ENCODE results near the gene NDE1. TPM values are rescaled to one million over a fixed set of nuclear protein-coding genes. Genes with fewer than 3 reads are reported as not detected.

The NDE1 gene
- total RNA-seq, 4 donors from 2014 or later, result 15.1 to 323 (median 36.1) TPM

DNA sequence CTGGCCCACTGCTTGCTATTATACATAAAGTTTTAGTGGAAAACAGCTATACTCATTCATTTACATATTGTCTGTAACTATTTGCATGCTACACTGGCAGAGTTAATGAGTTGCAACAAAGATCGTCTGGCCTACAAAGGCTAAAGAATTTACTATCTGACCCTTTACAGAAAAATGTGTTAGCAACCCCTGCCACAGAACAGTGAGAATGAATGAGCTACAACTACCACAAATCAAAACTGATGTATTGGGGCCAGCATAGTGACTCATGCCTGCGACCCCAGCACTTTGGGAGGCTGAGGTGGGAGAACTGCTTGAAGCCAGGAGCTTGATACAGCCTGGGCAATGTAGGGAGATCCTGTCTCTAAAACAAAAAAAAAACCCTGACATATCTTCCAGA is 114.1 kb downstream of the NDE1 start:
- Histone ChIP-seq H3K4me3 (no peak overlapping the region), H3K9me3 (no peaks in the 10 kb centered on the region), H3K27ac (peak overlapping the region in 1 of 4 donors; percentile 10), H3K4me1 (no peaks in the 10 kb centered on the region), H3K27me3 (no peaks in the 10 kb centered on the region), H3K36me3 (peaks cover 0 to 5% (median 0%) of the 10 kb centered on the region in 3 donors)
- TF ChIP-seq, protein P1, sequence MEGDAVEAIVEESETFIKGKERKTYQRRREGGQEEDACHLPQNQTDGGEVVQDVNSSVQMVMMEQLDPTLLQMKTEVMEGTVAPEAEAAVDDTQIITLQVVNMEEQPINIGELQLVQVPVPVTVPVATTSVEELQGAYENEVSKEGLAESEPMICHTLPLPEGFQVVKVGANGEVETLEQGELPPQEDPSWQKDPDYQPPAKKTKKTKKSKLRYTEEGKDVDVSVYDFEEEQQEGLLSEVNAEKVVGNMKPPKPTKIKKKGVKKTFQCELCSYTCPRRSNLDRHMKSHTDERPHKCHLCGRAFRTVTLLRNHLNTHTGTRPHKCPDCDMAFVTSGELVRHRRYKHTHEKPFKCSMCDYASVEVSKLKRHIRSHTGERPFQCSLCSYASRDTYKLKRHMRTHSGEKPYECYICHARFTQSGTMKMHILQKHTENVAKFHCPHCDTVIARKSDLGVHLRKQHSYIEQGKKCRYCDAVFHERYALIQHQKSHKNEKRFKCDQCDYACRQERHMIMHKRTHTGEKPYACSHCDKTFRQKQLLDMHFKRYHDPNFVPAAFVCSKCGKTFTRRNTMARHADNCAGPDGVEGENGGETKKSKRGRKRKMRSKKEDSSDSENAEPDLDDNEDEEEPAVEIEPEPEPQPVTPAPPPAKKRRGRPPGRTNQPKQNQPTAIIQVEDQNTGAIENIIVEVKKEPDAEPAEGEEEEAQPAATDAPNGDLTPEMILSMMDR (IDR thresholded peaks at IDR 0.05), result no peak
- TF ChIP-seq POLR2A (IDR thresholded peaks at IDR 0.05), result no peak
- no peak for DNase-seq

DNA sequence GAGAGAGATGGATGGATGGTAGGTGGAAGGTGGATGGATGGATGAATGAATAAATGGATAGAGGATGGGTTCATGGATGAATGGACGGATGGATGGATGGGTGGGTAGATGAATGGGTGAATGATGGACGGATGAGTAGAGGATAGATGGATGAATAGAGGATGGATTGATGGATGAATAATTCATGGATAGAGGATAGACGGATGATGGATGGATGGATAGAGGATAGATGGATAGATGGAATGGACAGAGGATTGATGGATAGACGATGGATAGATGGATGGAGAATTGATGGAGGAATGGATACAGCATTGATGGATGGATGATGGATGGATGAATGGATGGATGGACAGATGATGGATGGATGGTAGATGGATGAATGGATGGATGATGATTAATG is 115.1 kb downstream of the NDE1 start:
- no peak overlapping the region for H3K27ac ChIP-seq
- H3K4me3 ChIP-seq, result no peak overlapping the region
- no peaks in the 10 kb centered on the region for H3K9me3 ChIP-seq
- H3K4me1 ChIP-seq, result no peaks in the 10 kb centered on the region
- peaks cover 0 to 5% (median 0%) of the 10 kb centered on the region in 3 donors for H3K36me3 ChIP-seq
- DNase-seq, result no peak
- TF ChIP-seq POLR2A (IDR thresholded peaks at IDR 0.05), result no peak
- TF ChIP-seq, protein P1 (IDR thresholded peaks at IDR 0.05), result no peak
- no peaks in the 10 kb centered on the region for H3K27me3 ChIP-seq

DNA sequence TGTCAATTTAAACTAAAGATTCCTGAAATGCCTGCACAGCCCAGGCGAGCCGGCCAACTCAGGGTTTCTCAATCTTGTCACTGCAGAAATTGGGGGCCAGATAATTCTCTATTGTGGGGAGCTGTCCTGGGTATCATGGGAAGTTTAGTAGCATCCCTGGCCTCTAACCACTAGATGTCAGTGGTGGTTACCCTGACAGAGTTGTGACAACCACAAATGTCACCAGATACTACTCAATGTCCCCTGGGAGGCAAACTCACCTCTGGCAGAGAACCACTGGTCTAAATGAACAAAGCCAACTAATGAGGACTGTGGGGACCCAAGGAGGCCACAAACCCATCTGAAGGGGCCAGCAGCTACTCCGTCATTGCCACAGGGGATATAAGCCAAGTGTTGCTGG is 115.8 kb downstream of the NDE1 start:
- no peaks in the 10 kb centered on the region for H3K27me3 ChIP-seq
- no peaks in the 10 kb centered on the region for H3K4me1 ChIP-seq
- H3K27ac ChIP-seq, result no peak overlapping the region
- H3K4me3 ChIP-seq, result no peak overlapping the region
- TF ChIP-seq, protein P1 (IDR thresholded peaks at IDR 0.05), result peak; percentile 16 to 59 (median 58)
- TF ChIP-seq POLR2A (IDR thresholded peaks at IDR 0.05), result no peak
- H3K36me3 ChIP-seq, result peaks cover 0 to 5% (median 0%) of the 10 kb centered on the region in 3 donors
- peak in 2 of 3 donors; percentile 24 to 52 for DNase-seq
- no peaks in the 10 kb centered on the region for H3K9me3 ChIP-seq

DNA sequence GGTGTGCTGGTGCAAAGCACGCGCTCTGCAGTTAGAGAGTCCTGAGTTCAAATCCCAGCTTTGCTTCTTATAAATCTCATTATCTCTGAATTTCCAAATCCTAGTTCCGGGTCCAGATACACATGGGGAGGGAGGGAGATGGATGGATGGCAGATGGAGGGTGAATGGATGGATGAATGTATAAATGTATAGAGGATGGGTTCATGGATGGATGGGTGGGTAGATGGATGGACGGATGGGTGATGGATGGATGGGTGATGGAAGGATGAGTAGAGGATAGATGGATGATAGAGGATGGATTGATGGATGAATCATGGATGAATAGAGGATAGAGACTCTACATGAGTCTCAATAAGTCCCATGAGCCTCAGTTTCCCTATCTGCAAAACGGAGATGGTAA is 116.9 kb downstream of the NDE1 start:
- Histone ChIP-seq H3K36me3 (peaks cover 0 to 5% (median 0%) of the 10 kb centered on the region in 3 donors), H3K4me3 (no peak overlapping the region), H3K9me3 (no peaks in the 10 kb centered on the region), H3K27ac (no peak overlapping the region), H3K4me1 (no peaks in the 10 kb centered on the region), H3K27me3 (no peaks in the 10 kb centered on the region)
- no peak for TF ChIP-seq POLR2A (IDR thresholded peaks at IDR 0.05)
- TF ChIP-seq, protein P1 (IDR thresholded peaks at IDR 0.05), result no peak
- no peak for DNase-seq

DNA sequence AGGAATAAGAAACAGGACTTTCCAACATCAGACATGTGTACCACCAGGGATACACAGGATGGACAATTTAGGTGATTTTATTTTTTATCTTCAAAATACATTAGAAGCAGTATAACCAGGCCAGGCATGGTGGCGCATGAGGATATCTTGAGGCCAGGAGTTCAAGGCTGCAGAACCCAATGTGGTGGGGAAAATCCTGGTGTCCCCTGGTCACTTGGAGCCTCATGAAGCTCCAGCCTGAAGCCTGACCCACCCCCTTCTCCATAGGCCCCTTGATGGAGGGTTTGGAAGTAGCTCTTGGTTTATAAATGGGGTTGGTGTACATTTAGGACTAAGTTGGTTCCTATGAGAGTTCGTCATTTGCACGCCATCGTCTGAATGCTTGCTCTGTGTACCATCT is 118.2 kb downstream of the NDE1 start:
- H3K4me3 ChIP-seq, result no peak overlapping the region
- H3K27me3 ChIP-seq, result no peaks in the 10 kb centered on the region
- no peaks in the 10 kb centered on the region for H3K9me3 ChIP-seq
- no peaks in the 10 kb centered on the region for H3K4me1 ChIP-seq
- no peak for DNase-seq
- TF ChIP-seq, protein P1 (IDR thresholded peaks at IDR 0.05), result no peak
- no peak for TF ChIP-seq POLR2A (IDR thresholded peaks at IDR 0.05)
- H3K27ac ChIP-seq, result no peak overlapping the region
- peaks cover 0 to 5% (median 0%) of the 10 kb centered on the region in 3 donors for H3K36me3 ChIP-seq

DNA sequence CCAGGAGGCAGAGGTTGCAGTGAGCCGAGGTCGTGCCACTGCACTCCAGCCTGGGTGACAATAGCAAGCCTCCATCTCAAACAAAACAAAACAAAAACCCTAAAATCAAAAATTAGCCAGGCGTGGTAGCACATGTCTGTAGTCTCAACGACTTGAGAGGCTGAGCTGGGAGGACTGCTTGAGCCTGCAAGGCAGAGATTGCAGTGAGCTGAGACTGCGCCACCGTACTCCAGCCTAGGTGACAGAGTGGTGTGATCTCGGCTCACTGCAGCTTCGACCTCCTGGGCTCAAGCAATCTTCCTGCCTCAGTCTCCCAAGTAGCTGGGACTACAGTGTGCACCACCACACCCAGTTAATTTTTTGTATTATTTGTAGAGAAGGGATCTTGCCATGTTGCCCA is 119.2 kb downstream of the NDE1 start:
- no peak for TF ChIP-seq POLR2A (IDR thresholded peaks at IDR 0.05)
- TF ChIP-seq, protein P1 (IDR thresholded peaks at IDR 0.05), result no peak
- Histone ChIP-seq H3K4me3 (no peak overlapping the region), H3K9me3 (no peaks in the 10 kb centered on the region), H3K36me3 (peaks cover 0 to 5% (median 0%) of the 10 kb centered on the region in 3 donors), H3K4me1 (no peaks in the 10 kb centered on the region), H3K27me3 (no peaks in the 10 kb centered on the region), H3K27ac (no peak overlapping the region)
- no peak for DNase-seq
